GM19455 (cell line): Measurements from ENCODE around the gene MAB21L3.

ENCODE experiments used
- ATAC-seq: cut with Tn5 transposase; IDR thresholded peaks from one replicate; pipeline ENCODE4 v1.9.1; 2021; ENCODE audit not compliant: unreplicated experiment

Gene MAB21L3

GRCh38 chr1:116110567-116111523, at the start of gene MAB21L3:
MAB21L3 (plus strand) TSS chr1:116111399; CDS start chr1:116112616, 1,217 bp downstream.
- ATAC-seq, result no peak

GRCh38 chr1:116062201-116062600, 49.0 kb upstream of the MAB21L3 start:
- ATAC-seq, result no peak

GRCh38 chr1:116064616-116065015, 46.6 kb upstream of the MAB21L3 start:
- no peak for ATAC-seq

GRCh38 chr1:116066868-116067565, 44.2 kb upstream of the MAB21L3 start:
- ATAC-seq, result no peak

- ATAC-seq, result no peak
Observed at GRCh38 chr1:116067566-116067890, 43.7 kb upstream of the MAB21L3 start.

- ATAC-seq, result no peak
Observed at GRCh38 chr1:116075575-116075974, 35.6 kb upstream of the MAB21L3 start.

- ATAC-seq, result no peak
Observed at GRCh38 chr1:116075990-116076389, 35.2 kb upstream of the MAB21L3 start.

GRCh38 chr1:116076831-116077230, 34.4 kb upstream of the MAB21L3 start:
- ATAC-seq, result no peak

- no peak for ATAC-seq
Observed at GRCh38 chr1:116078699-116079223, 32.4 kb upstream of the MAB21L3 start.

- ATAC-seq, result no peak
Observed at GRCh38 chr1:116087628-116088027, 23.6 kb upstream of the MAB21L3 start.

GRCh38 chr1:116089870-116090269, 21.3 kb upstream of the MAB21L3 start:
- ATAC-seq, result no peak

- ATAC-seq, result no peak
Observed at GRCh38 chr1:116091083-116091482, 20.1 kb upstream of the MAB21L3 start.

GRCh38 chr1:116092752-116093489, 18.3 kb upstream of the MAB21L3 start:
- ATAC-seq, result no peak

GRCh38 chr1:116095027-116095426, 16.2 kb upstream of the MAB21L3 start:
- ATAC-seq, result no peak

- ATAC-seq, result no peak
Observed at GRCh38 chr1:116096013-116096618, 15.1 kb upstream of the MAB21L3 start.

- no peak for ATAC-seq
Observed at GRCh38 chr1:116097626-116098025, 13.6 kb upstream of the MAB21L3 start.

GRCh38 chr1:116099379-116099778, 11.8 kb upstream of the MAB21L3 start:
- ATAC-seq, result no peak

GRCh38 chr1:116099919-116100318, 11.3 kb upstream of the MAB21L3 start:
- no peak for ATAC-seq

- ATAC-seq, result no peak
Observed at GRCh38 chr1:116104667-116105066, 6.5 kb upstream of the MAB21L3 start.

GRCh38 chr1:116105996-116106395, 5.2 kb upstream of the MAB21L3 start:
- ATAC-seq, result no peak

GRCh38 chr1:116106646-116107045, 4.6 kb upstream of the MAB21L3 start:
- ATAC-seq, result no peak
